NB4 (cell line): ENCODE measurements around the gene RREB1.

Experiments
- DNase-seq: peaks from one replicate; pipeline ENCODE4 v3.0.0; 2010; ENCODE audit warnings: low read depth
- H3K4me3 ChIP-seq: one replicate; pipeline ENCODE4 v1.5.1; 2011; ENCODE audit warnings: mild to moderate bottlenecking, low read depth, low read length, moderate library complexity
- MYC ChIP-seq: IDR thresholded peaks from 2 replicates; pipeline ENCODE4 v1.6.1; 2011; ENCODE audit warnings: low read depth, low read length
- POLR2A ChIP-seq: IDR thresholded peaks from 2 replicates; pipeline ENCODE4 v1.6.1; 2011; ENCODE audit warnings: mild to moderate bottlenecking; ENCODE audit not compliant: insufficient read length; ENCODE audit errors: extremely low read depth
- TF ChIP-seq, protein P1 (sequence below): IDR thresholded peaks from 2 replicates; pipeline ENCODE4 v1.6.1; 2011; ENCODE audit warnings: low read depth, low read length
- TF ChIP-seq, protein P2 (sequence below): IDR thresholded peaks from one replicate; pipeline ENCODE4 v1.5.1; 2012; ENCODE audit warnings: low read depth, low read length

RREB1 gene

DNA sequence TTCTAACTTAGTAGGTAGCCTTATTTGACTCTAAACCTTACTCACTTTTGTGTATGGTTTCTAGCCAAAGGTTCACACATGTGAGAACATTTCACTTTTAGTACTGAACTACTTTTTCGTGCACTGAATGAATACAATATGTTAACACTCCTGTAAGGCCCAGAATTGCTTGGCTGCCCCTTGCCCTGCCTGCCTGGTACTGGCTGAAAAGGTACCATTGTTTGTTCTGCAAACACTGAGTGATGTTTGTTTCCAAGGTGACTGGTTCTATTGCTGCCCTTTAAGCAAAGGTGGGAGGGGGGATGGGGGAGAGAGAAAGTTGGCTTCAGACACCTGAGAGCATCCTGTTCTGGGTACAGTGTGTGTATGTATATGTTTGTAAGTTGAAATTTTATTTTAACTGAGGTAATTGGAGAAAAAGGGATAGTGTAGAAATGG is 31.2 kb downstream of the RREB1 start:
- no peak for DNase-seq
- TF ChIP-seq, protein P1, sequence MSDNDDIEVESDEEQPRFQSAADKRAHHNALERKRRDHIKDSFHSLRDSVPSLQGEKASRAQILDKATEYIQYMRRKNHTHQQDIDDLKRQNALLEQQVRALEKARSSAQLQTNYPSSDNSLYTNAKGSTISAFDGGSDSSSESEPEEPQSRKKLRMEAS: no peak
- no peak for TF ChIP-seq POLR2A
- no peak for TF ChIP-seq MYC
- TF ChIP-seq, protein P2, sequence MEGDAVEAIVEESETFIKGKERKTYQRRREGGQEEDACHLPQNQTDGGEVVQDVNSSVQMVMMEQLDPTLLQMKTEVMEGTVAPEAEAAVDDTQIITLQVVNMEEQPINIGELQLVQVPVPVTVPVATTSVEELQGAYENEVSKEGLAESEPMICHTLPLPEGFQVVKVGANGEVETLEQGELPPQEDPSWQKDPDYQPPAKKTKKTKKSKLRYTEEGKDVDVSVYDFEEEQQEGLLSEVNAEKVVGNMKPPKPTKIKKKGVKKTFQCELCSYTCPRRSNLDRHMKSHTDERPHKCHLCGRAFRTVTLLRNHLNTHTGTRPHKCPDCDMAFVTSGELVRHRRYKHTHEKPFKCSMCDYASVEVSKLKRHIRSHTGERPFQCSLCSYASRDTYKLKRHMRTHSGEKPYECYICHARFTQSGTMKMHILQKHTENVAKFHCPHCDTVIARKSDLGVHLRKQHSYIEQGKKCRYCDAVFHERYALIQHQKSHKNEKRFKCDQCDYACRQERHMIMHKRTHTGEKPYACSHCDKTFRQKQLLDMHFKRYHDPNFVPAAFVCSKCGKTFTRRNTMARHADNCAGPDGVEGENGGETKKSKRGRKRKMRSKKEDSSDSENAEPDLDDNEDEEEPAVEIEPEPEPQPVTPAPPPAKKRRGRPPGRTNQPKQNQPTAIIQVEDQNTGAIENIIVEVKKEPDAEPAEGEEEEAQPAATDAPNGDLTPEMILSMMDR: no peak
- no peak overlapping the region for H3K4me3 ChIP-seq

DNA sequence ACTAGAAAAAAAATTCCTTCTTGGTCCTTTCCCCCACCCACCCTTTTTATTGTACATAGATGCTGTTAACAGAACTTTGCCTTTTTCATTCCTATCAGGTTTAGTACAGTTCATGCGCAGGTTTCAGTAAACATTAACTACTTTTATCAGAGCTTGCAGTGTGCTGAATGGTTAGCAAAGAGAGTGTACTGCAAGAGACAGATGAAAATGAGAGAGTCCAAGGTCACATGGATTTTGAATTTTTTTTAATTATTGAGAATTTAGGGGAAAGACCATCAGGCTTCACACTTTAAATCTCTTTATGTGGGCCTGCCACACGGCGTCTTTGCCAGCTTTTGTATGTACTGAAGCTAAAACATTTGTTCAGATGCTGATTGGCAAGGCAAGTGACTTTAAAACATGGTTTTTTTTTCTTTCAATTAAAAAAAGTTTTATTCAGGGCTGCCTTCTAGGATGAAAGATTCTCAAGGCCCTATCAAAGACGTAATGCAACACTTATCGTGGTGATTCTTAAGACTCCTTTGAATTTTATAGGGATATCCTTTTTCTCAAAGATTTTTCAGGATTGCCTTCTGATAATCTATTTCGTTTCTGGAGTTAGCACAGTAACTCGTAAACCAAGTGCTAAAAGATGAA is 32.2 kb downstream of the RREB1 start:
- peak overlapping the region; percentile 51 for H3K4me3 ChIP-seq
- TF ChIP-seq, protein P1: no peak
- no peak for DNase-seq

DNA sequence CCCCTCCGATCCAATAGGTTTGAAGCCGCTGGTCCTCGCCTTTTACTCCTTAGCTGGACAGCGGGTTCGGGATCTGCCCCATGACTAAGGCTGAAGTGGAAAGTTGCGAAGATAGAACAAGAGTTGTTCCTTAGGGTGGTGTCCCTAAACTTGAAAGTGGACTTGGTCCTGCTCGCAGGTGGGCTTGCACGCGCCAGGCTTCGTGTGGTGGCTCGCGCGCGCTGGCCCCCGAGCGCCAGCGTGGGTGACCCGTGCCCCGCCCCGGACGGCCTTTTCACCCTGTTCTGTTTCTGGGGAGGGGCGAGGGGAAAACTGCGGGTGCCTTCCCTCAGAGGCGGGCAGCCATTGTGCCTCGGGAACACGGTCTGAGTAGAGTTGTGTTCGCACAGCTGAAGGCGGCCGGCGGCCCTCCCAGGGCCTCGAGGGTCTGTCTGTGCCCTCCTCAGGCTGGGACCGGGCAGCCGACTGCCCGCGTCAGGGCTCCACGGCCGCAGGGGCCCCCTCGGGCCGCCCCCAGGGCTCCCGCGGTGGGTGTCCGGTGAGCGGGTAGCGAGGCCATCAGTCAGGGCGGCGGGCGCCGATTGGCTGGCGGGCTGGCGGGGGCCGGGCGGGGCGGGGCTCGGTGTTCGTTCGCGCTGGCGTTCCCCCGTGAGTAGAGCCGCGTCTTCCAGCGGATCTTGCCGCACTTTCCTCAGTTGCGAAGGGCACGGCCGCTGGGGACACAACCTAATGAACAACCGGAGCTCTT is 33.0 kb downstream of the RREB1 start:
- TF ChIP-seq POLR2A (peak; percentile 64), MYC (no peak)
- TF ChIP-seq, protein P2: no peak
- TF ChIP-seq, protein P1: no peak; the same call in 1 of the 2 replicates
- DNase-seq: peak; percentile 93
- peak overlapping the region; percentile 51 for H3K4me3 ChIP-seq

DNA sequence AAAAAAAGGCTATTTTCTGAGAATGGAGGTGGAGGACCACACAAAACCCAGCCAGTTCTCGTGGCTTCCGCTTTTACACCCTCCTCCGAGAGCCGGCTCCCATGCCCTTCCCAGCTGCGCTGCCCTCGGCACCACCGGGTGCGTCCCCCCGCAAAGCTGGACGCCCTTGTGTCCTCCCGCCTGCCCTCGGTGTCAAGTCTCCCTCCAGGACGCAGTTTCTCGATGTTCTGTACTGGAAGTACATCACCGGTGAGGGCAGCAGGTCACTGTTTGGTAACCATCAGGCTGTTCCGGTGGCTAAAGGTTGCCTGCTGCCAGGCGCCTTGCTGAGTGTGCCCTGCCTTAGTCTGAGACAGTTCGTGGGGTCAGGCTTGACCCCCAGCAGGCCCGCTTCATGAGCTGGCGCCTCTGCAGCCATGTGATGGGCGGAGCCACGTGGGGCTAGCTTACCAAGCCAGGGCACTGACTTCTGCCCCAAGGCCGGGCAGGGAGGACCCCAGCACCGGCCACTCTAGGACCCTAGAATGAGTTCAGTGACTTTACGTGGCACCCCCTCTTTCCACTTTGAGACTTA is 34.6 kb downstream of the RREB1 start:
- TF ChIP-seq, protein P2: no peak
- TF ChIP-seq POLR2A: no peak
- no peak for TF ChIP-seq MYC
- TF ChIP-seq, protein P1: no peak
- no peak overlapping the region for H3K4me3 ChIP-seq
- no peak for DNase-seq

DNA sequence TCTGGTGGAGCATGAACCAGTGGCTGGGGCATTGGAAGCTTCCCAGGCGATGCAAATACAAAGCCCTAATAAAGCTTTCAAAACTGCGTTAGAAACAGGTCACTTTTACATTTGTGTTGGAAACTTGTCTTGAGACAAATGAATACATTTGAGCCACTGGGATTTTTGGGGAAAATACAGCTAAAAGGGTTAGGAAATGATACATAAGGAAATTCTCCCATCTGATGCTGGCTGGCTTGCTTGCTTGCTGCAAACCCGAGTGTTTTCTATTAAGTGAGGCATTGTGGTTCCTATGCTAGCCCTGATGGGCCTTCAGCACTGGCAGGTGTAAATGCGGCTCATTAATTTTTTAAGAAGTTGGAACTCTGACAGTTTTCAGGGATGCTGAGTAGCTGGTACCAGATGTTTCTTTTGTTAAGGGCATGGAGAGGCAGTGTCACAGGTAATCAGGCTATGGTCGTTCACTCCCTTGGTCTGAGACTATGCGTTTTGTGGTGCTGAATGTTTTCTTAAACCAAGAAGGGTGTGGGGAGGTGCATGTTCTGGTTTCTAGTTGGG is 35.2 kb downstream of the RREB1 start:
- DNase-seq: no peak
- TF ChIP-seq POLR2A: no peak
- TF ChIP-seq, protein P1: no peak
- no peak; the same call in 1 of the 2 replicates for TF ChIP-seq MYC
- TF ChIP-seq, protein P2: no peak
- H3K4me3 ChIP-seq: peak overlapping the region; percentile 14
